Transverse colon (tissue), 4 donors: ENCODE measurements around the gene NEK1. TPM values are rescaled to one million over a fixed set of nuclear protein-coding genes. Genes with fewer than 3 reads are reported as not detected.

Experiments used
- DNase-seq: peaks from one replicate; pipeline ENCODE4 v3.0.0-alpha.2; 2019
- H3K27ac ChIP-seq, 4 donors: fragments of 200-600 bp; sonication (generic); 2 replicates each; pipeline ENCODE4 v1.5.1; 2016 to 2018; ENCODE audit warnings: inconsistent platforms in 4 of 4
- H3K27me3 ChIP-seq: fragments of 200-600 bp; sonication (generic); 2 replicates; pipeline ENCODE4 v1.5.1; 2017; ENCODE audit warnings: inconsistent platforms
- H3K36me3 ChIP-seq, 4 donors: fragments of 200-600 bp; sonication (generic); 2 replicates each; pipeline ENCODE4 v1.5.1; 2017 to 2019; ENCODE audit warnings: inconsistent platforms in 4 of 4
- H3K4me1 ChIP-seq, 4 donors: fragments of 200-600 bp; sonication (generic); 2 replicates each; pipeline ENCODE4 v1.5.1; 2017 to 2020; ENCODE audit warnings: inconsistent platforms in 4 of 4
- H3K4me3 ChIP-seq, 4 donors: fragments of 200-600 bp; sonication (generic); 1 replicate in 1 of 4; 2 replicates in 3 of 4; pipeline versions ENCODE4 v1.5.1 to v1.6.1; 2017 to 2019; ENCODE audit warnings: inconsistent platforms in 4 of 4
- H3K9me3 ChIP-seq, 2 donors: fragments of 200-600 bp; sonication (generic); 2 replicates each; pipeline ENCODE4 v1.5.1; 2017 to 2019; ENCODE audit warnings: inconsistent platforms in 2 of 2
- CTCF ChIP-seq, 5 experiments: fragments of 200-600 bp in 3 of 5; fragments of 450-650 bp in 2 of 5; sonication (generic) in 3 of 5; IDR thresholded peaks; 1 replicate in 2 of 5; 2 replicates in 3 of 5; pipeline ENCODE4 v1.5.1; 2016 to 2017; ENCODE audit warnings: antibody characterized with exemption in 5 of 5, inconsistent platforms in 3 of 5, mild to moderate bottlenecking in 2 of 5, moderate library complexity in 1 of 5
- EP300 ChIP-seq: sonication (generic); formaldehyde crosslinking; IDR thresholded peaks from one replicate; pipeline ENCODE4 v1.6.1; 2017; ENCODE audit warnings: antibody characterized with exemption, low read depth
- POLR2A ChIP-seq: fragments of 450-650 bp; IDR thresholded peaks from one replicate; pipeline ENCODE4 v1.6.1; 2016; ENCODE audit warnings: antibody characterized with exemption, mild to moderate bottlenecking, moderate library complexity
- POLR2AphosphoS5 ChIP-seq, 3 donors: sonication (generic); formaldehyde crosslinking; IDR thresholded peaks; one replicate each; pipeline ENCODE4 v1.6.1; 2016; ENCODE audit warnings: antibody characterized with exemption in 3 of 3
- WGBS, 2 donors: methylation state at CpG; one replicate each; pipeline ENCODE4 v1.1.5; 2018; ENCODE audit warnings: low coverage in 1 of 2; 5-methylcytosine and 5-hydroxymethylcytosine counted together
- in situ Hi-C, 4 donors: fragments of 200-750 bp; cut with MboI; loops; one replicate each; pipeline versions ENCODE4 v1.15.0 to v1.15.1; 2017; ENCODE audit warnings: low sequenced_read_pairs in 3 of 4, low pct_ligation_motif_present in 1 of 4, low pct_unique_long_range_greater_than_20kb in 1 of 4
- intact Hi-C: fragments of 100-400 bp; cut with DNase I; formaldehyde crosslinking; loops from one replicate; pipeline ENCODE4 v1.15.1; 2023; ENCODE audit warnings: low total_unique reads
- total RNA-seq, 4 donors: library from RNA; depleted of rRNA; stranded (reverse); fragments of >200 nt; gene quantifications; one replicate each; pipeline ENCODE4 v1.1.0, GENCODE V29; 2016

The NEK1 gene
- total RNA-seq, 4 donors from 2014 or later, result 7.6 to 14.9 (median 10.2) TPM

GRCh38 chr4:169369634-169370033, 242.7 kb downstream of the NEK1 start:
- peaks cover 8 to 11% of the 10 kb centered on the region in 2 donors for H3K9me3 ChIP-seq
- 91 to 95% methylated on average over 5 to 6 of the region's 6 CpGs for WGBS, 2 donors
- TF ChIP-seq EP300 (no peak), POLR2A (no peak), CTCF (IDR thresholded peaks at IDR 0.05) (no peak), POLR2AphosphoS5 (IDR thresholded peaks at IDR 0.05) (no peak)
- no peaks in the 10 kb centered on the region for H3K36me3 ChIP-seq
- no peak overlapping the region for H3K27ac ChIP-seq
- H3K27me3 ChIP-seq, result no peaks in the 10 kb centered on the region
- no peaks in the 10 kb centered on the region for H3K4me1 ChIP-seq
- H3K4me3 ChIP-seq, result no peak overlapping the region
- intact Hi-C loops (no loop called here), in situ Hi-C loops (no loop called here)
- no peak for DNase-seq

- Histone ChIP-seq H3K9me3 (peaks cover 8 to 11% of the 10 kb centered on the region in 2 donors), H3K4me3 (no peak overlapping the region), H3K4me1 (no peaks in the 10 kb centered on the region), H3K27me3 (no peaks in the 10 kb centered on the region), H3K36me3 (no peaks in the 10 kb centered on the region), H3K27ac (no peak overlapping the region)
- intact Hi-C loops (no loop called here), in situ Hi-C loops (no loop called here)
- TF ChIP-seq CTCF (IDR thresholded peaks at IDR 0.05) (no peak), POLR2A (no peak), EP300 (no peak), POLR2AphosphoS5 (IDR thresholded peaks at IDR 0.05) (no peak)
- no peak for DNase-seq
Observed at GRCh38 chr4:169367826-169368225, 244.6 kb downstream of the NEK1 start.

- H3K27ac ChIP-seq, result no peak overlapping the region
- 93 to 96% methylated on average over 5 of the region's 5 CpGs for WGBS, 2 donors
- DNase-seq, result no peak
- H3K27me3 ChIP-seq, result no peaks in the 10 kb centered on the region
- in situ Hi-C loops, result no loop called here
- H3K4me1 ChIP-seq, result no peaks in the 10 kb centered on the region
- peaks cover 8 to 11% of the 10 kb centered on the region in 2 donors for H3K9me3 ChIP-seq
- no peak overlapping the region for H3K4me3 ChIP-seq
- intact Hi-C loops, result no loop called here
- TF ChIP-seq CTCF (IDR thresholded peaks at IDR 0.05), result no peak
- no peak for TF ChIP-seq POLR2AphosphoS5 (IDR thresholded peaks at IDR 0.05)
- TF ChIP-seq POLR2A, result no peak
- TF ChIP-seq EP300, result no peak
- no peaks in the 10 kb centered on the region for H3K36me3 ChIP-seq
Observed at GRCh38 chr4:169366821-169367220, 245.6 kb downstream of the NEK1 start.

GRCh38 chr4:169362607-169363006, 249.8 kb downstream of the NEK1 start:
- H3K27me3 ChIP-seq, result no peaks in the 10 kb centered on the region
- peaks cover 8 to 11% of the 10 kb centered on the region in 2 donors for H3K9me3 ChIP-seq
- no peak for TF ChIP-seq EP300
- TF ChIP-seq CTCF (IDR thresholded peaks at IDR 0.05), result no peak
- no peak for TF ChIP-seq POLR2A
- no peak overlapping the region for H3K27ac ChIP-seq
- H3K4me1 ChIP-seq, result no peaks in the 10 kb centered on the region
- in situ Hi-C loops (no loop called here), intact Hi-C loops (no loop called here)
- WGBS, 2 donors, result 52 to 53% methylated on average over 3 to 6 of the region's 6 CpGs
- no peak for DNase-seq
- H3K36me3 ChIP-seq, result no peaks in the 10 kb centered on the region
- H3K4me3 ChIP-seq, result no peak overlapping the region
